GM10266 (cell line): Measurements from ENCODE around the gene PARP9.

Source experiments
- DNase-seq: peaks from one replicate; pipeline ENCODE4 v3.0.0; 2012; ENCODE audit errors: extremely low spot score
- TF ChIP-seq, protein P1 (sequence below): IDR thresholded peaks from 2 replicates; pipeline ENCODE4 v1.5.1; 2012; ENCODE audit warnings: mild to moderate bottlenecking, low read depth; ENCODE audit not compliant: control insufficient read depth, insufficient read depth; ENCODE audit errors: missing control alignments

PARP9 gene

DNA sequence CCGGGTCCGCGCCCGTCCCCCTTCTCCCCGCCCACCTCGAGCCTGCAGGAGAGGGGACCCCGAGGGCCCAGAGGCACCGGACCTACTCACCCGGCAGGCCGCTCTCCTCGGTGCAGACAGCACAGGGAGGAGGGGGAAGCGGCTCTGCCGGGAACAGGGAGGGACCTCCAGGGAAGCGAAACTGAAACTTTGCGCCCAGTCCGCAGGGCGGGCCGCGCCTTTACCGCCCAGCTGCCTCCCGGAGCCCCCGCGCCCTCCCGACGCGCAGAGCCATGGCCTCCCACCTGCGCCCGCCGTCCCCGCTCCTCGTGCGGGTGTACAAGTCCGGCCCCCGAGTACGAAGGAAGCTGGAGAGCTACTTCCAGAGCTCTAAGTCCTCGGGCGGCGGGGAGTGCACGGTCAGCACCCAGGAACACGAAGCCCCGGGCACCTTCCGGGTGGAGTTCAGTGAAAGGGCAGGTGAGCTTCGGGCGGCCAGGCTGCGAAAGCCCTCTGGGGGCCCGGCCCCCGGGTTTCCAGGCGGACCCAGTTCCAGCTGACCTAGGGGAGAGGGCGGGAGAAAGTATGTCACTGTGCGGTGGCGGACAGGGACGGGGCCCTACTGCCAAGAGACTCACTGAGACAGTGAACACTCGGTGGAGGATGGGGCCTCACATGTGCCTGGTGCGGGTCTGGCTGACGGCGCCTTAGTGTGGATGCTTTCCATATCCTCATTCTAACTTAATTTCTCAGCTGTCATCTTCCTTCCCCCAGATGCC lies at the start of gene PARP9, which contains the start of gene DTX3L:
Gene PARP9, minus strand, starts transcription at position 146 of the 758 bp plus-strand sequence. CDS start 4,680 bp downstream, outside the sequence.
Gene DTX3L, plus strand, starts transcription at position 184 of the 758 bp plus-strand sequence. Its CDS starts 89 bp downstream, at position 273.
- TF ChIP-seq, protein P1, sequence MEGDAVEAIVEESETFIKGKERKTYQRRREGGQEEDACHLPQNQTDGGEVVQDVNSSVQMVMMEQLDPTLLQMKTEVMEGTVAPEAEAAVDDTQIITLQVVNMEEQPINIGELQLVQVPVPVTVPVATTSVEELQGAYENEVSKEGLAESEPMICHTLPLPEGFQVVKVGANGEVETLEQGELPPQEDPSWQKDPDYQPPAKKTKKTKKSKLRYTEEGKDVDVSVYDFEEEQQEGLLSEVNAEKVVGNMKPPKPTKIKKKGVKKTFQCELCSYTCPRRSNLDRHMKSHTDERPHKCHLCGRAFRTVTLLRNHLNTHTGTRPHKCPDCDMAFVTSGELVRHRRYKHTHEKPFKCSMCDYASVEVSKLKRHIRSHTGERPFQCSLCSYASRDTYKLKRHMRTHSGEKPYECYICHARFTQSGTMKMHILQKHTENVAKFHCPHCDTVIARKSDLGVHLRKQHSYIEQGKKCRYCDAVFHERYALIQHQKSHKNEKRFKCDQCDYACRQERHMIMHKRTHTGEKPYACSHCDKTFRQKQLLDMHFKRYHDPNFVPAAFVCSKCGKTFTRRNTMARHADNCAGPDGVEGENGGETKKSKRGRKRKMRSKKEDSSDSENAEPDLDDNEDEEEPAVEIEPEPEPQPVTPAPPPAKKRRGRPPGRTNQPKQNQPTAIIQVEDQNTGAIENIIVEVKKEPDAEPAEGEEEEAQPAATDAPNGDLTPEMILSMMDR = no peak
- DNase-seq = peak; percentile 67

DNA sequence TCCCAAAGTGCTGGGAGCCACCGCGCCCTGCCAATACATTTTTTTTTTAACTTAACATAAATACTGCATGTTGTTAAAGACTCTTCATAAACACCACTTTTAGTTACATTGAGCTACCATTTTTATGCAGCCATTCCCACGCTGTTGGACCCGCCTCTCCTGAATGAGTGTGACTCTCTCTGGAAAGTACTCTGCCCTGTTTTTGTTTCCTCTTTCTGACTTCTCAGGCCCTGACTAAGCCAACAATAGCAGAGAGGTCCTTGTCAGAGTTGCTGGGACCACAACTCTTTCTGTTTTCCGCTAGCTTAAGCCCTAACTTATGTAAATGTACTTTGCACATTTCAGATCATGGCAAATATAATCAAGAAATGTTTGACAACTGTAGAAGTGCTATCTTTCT lies 48.6 kb upstream of the PARP9 start:
- no peak for DNase-seq
- TF ChIP-seq, protein P1 = no peak

DNA sequence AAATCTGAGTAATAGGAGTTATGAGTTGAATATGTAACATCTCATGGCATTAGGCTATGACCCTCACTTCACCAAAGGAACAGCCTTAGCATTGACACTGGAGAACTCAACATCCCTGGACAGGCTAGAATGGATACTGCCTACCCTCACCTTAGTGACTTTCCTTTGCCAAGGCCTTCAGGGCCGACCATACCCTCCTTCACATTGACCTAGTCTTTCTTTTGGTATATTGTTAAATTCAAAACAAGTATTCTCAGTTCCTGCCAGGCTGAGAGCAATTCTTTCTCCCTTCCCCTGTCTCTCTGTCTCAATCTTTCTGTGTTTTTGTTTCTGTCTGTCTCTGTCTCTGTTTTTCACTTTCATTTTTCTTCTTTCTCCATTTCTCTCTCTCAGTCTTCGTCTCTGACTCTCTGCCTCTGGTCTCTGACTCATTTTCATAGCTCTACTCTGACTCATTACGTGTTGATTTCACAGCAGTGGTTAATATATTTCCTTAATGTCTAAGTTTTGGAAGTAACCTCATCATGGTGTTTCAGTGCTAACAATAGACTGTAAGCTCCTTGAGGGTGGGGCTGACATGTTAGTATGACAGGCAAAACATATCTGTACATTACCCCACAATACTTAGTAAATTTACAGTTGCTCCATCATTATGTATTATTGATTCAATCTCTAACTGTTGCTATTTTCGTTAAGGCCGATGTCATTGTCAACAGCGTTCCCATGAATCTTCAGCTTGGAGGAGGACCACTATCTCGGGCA lies 45.9 kb upstream of the PARP9 start:
- TF ChIP-seq, protein P1 = no peak
- DNase-seq = peak; percentile 78

DNA sequence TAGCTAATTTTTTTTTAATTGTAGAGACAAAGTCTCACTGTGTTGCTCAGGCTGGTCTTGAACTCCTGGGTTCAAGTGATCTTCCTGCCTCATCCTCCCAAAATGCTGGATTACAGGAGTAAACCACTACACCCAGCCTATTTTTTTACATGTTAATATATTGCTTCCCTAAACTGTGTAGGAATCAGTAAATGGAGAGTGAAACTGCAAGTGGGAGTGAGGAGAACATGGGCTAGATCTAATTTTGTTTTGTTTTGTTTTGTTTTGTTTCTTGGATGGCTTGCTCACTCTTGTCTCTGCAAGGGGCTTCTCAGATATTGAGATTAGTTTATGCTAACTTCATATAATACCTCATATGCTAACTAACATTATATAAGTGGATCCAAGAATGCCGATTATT lies 44.8 kb upstream of the PARP9 start:
- no peak for DNase-seq
- TF ChIP-seq, protein P1 = no peak

DNA sequence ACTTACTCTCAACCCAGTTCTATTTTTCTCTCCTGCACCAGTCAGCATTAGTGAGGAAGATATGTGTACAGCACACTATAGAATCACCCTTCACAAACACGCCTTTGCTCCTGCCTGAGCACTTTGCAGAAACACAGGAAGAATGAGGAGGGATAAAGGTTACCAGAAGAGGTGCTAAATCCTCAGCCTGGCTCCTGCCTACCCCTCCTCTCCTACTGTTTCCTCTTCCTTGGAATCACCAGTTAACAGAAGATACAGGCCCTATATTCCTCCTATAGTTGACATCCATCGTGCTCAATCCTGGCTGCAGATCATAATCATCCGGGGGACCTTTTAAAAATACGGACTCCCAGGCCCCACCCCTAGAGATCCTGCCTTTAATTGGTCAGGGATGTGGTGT lies 42.2 kb upstream of the PARP9 start:
- DNase-seq = no peak
- TF ChIP-seq, protein P1 = no peak

DNA sequence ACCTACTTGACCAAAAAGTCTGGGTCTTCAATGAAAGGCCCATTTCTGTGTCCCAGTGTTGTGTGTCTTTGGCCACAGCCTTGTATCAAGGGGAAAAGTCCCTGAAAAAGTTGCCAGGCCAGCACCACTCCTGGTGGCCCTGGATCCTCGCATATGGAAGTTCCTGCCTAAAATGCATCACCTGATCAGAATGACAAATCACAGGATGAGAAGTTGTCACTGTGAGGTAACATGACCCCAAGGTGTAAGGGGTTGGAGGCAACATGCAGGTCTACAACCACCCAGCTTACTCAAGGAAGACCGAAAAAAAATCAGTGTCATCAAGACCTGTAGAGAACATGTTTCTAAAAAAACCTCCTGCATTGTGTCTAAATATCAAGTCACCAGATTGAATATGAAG lies 39.0 kb upstream of the PARP9 start:
- TF ChIP-seq, protein P1 = no peak

More for the DNA sequence above, 39.0 kb upstream of the PARP9 start:
- no peak for DNase-seq
